ENCODE data around the gene SMG7. TPM values are rescaled to one million over a fixed set of nuclear protein-coding genes. Genes with fewer than 3 reads are reported as not detected.
A peak's percentile ranks its signal among the peaks of the same experiment; 100 is the strongest.
"Not testable (repeated sequence)": the region's sequence is repeated elsewhere in the genome, so short reads cannot be mapped to it uniquely, and the experiment has no call there.

Gene SMG7, protein sequence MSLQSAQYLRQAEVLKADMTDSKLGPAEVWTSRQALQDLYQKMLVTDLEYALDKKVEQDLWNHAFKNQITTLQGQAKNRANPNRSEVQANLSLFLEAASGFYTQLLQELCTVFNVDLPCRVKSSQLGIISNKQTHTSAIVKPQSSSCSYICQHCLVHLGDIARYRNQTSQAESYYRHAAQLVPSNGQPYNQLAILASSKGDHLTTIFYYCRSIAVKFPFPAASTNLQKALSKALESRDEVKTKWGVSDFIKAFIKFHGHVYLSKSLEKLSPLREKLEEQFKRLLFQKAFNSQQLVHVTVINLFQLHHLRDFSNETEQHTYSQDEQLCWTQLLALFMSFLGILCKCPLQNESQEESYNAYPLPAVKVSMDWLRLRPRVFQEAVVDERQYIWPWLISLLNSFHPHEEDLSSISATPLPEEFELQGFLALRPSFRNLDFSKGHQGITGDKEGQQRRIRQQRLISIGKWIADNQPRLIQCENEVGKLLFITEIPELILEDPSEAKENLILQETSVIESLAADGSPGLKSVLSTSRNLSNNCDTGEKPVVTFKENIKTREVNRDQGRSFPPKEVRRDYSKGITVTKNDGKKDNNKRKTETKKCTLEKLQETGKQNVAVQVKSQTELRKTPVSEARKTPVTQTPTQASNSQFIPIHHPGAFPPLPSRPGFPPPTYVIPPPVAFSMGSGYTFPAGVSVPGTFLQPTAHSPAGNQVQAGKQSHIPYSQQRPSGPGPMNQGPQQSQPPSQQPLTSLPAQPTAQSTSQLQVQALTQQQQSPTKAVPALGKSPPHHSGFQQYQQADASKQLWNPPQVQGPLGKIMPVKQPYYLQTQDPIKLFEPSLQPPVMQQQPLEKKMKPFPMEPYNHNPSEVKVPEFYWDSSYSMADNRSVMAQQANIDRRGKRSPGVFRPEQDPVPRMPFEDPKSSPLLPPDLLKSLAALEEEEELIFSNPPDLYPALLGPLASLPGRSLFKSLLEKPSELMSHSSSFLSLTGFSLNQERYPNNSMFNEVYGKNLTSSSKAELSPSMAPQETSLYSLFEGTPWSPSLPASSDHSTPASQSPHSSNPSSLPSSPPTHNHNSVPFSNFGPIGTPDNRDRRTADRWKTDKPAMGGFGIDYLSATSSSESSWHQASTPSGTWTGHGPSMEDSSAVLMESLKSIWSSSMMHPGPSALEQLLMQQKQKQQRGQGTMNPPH
- total RNA-seq, result 10 to 100 TPM; 23.7 to 65.3 (median 47.2) TPM
- 10 to 100 TPM; 21.8 to 63.3 TPM for polyA plus RNA-seq
- long read RNA-seq, donor 1, partial matches to known transcripts, result 19 of 35 reads
- long read RNA-seq, donor 1, other reads (novel, unspliced or antisense), result 16 of 35 reads
- long read RNA-seq, donor 2, partial matches to known transcripts, result 9 of 9 reads
- long read RNA-seq, donor 2, other reads (novel, unspliced or antisense), result 0 of 9 reads
- long read RNA-seq, donor 3, partial matches to known transcripts, result 30 of 32 reads
- long read RNA-seq, donor 3, other reads (novel, unspliced or antisense), result 2 of 32 reads

DNA sequence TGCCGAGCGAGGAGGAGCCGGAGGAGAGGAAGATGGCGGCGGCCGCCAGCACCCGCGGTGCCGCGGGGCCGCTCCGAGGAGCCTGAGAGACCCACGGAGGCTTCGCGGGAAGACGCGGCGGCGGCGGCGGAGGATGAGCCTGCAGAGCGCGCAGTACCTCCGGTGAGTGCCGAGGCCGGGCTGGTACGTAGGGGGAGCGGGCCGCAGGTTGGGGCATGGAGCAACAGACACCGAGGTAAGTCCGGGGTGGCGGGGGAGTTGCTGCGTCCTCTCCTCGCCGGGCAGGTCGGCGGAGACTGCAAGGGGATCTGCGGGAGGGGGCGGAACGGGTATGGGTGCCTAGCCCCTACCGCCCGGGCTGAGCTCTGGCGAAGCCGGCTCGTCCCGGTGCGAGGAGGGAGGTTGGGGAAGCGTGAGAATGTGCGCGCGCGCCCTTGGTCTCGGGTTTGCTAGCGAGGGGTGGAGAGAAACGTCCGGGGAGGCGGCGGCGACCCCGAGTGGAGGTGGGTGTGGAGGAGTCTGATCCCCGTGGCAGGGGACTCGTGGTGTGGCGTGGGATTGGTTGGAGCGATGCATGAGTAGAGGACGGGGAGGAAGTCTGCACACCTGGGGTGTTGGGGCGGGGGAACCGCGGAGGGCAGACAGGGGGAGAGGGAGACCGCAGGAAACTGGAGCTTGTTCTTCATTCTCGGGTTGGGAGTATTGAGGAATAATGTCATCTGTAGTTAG is at the start of gene SMG7:
TSS of gene SMG7 (plus strand) at position 12 of the 729 bp plus-strand sequence. CDS start at position 134, 122 bp downstream.
- intact Hi-C loops (cut with DNase I), result loop anchor here (10.0 kb wide), 3 partner anchors 72 to 442 kb away; no protein-coding TSS in a partner anchor
- H3K4me1 ChIP-seq (ENCODE audit: insufficient read depth), result peaks cover 4% of the 10 kb centered on the region
- peak within 1 kb of the TSS; percentile 88 to 90 for H3K27ac ChIP-seq
- peak in 2 of 5 donors; percentile 30 to 71 for DNase-seq
- 0 to 1% (median 0%) methylated on average over 50 to 70 of the region's 70 CpGs for WGBS, 3 donors
- no peaks in the 10 kb centered on the region for H3K9me3 ChIP-seq
- no peak for TF ChIP-seq EP300 (IDR thresholded peaks at IDR 0.05)
- TF ChIP-seq, protein P1, sequence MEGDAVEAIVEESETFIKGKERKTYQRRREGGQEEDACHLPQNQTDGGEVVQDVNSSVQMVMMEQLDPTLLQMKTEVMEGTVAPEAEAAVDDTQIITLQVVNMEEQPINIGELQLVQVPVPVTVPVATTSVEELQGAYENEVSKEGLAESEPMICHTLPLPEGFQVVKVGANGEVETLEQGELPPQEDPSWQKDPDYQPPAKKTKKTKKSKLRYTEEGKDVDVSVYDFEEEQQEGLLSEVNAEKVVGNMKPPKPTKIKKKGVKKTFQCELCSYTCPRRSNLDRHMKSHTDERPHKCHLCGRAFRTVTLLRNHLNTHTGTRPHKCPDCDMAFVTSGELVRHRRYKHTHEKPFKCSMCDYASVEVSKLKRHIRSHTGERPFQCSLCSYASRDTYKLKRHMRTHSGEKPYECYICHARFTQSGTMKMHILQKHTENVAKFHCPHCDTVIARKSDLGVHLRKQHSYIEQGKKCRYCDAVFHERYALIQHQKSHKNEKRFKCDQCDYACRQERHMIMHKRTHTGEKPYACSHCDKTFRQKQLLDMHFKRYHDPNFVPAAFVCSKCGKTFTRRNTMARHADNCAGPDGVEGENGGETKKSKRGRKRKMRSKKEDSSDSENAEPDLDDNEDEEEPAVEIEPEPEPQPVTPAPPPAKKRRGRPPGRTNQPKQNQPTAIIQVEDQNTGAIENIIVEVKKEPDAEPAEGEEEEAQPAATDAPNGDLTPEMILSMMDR (IDR thresholded peaks at IDR 0.05), result no peak
- TF ChIP-seq POLR2A (IDR thresholded peaks at IDR 0.05), result no peak
- H3K27me3 ChIP-seq, result no peaks in the 10 kb centered on the region
- no peaks in the 10 kb centered on the region for H3K36me3 ChIP-seq
- H3K4me3 ChIP-seq, result peak within 1 kb of the TSS; percentile 96

- Histone ChIP-seq H3K27me3 (peaks cover 4% of the 10 kb centered on the region), H3K4me1 (ENCODE audit: insufficient read depth) (no peaks in the 10 kb centered on the region), H3K27ac (no peak overlapping the region), H3K9me3 (no peaks in the 10 kb centered on the region), H3K36me3 (no peaks in the 10 kb centered on the region), H3K4me3 (no peak overlapping the region)
- TF ChIP-seq, protein P1 (IDR thresholded peaks at IDR 0.05), result no peak
- 32 to 51% (median 45%) methylated on average over 1 of the region's 1 CpG for WGBS, 3 donors
- no peak for DNase-seq
- intact Hi-C loops (cut with DNase I), result no loop called here
Observed at GRCh38 chr1:183423541-183423940, 48.8 kb upstream of the SMG7 start.

DNA sequence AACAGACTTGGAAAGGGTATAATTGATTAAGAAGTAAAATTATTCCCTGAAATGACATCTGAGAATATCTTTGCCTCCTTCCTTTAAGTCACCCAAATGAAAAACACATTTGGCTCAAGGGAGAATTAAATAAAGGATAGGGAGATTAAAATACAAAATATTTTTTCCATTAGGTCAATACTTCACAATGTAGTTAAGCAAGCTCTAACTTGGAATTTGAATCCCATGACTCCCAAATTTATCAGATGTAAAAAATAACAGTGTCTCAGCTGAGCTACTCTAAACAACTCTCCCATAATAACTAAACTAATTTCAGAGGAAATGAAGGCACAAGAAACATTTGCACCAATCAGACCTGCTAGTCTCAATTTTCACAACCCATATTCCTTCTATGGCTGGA is 47.6 kb upstream of the SMG7 start:
- Histone ChIP-seq H3K9me3 (no peaks in the 10 kb centered on the region), H3K4me3 (no peak overlapping the region), H3K27ac (no peak overlapping the region), H3K4me1 (ENCODE audit: insufficient read depth) (no peaks in the 10 kb centered on the region), H3K27me3 (peaks cover 4% of the 10 kb centered on the region), H3K36me3 (no peaks in the 10 kb centered on the region)
- TF ChIP-seq POLR2A (IDR thresholded peaks at IDR 0.05) (no peak), EP300 (IDR thresholded peaks at IDR 0.05) (no peak)
- TF ChIP-seq, protein P1 (IDR thresholded peaks at IDR 0.05), result no peak
- intact Hi-C loops (cut with DNase I), result no loop called here
- DNase-seq, result no peak

DNA sequence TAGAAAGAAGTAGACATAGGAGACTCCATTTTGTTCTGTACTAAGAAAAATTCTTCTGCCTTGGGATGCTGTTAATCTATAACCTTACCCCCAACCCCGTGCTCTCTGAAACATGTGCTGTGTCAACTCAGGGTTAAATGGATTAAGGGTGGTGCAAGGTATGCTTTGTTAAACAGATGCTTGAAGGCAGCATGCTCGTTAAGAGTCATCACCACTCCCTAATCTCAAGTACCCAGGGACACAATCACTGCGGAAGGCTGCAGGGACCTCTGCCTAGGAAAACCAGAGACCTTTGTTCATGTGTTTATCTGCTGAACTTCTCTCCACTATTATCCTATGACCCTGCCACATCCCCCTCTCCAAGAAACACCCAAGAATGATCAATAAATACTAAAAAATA is 44.7 kb upstream of the SMG7 start:
- H3K4me3 ChIP-seq; H3K9me3 ChIP-seq; H3K27me3 ChIP-seq; intact Hi-C loops (cut with DNase I); H3K27ac ChIP-seq; H3K36me3 ChIP-seq; DNase-seq; H3K4me1 ChIP-seq (ENCODE audit: insufficient read depth): not testable (repeated sequence)
- WGBS, 3 donors, result 49 to 55% (median 55%) methylated on average over 3 of the region's 3 CpGs
